ENCODE data around the gene COL1A1. TPM values are rescaled to one million over a fixed set of nuclear protein-coding genes. Genes with fewer than 3 reads are reported as not detected.

The COL1A1 gene
- total and polyA plus RNA-seq, 4 donors, result 8.3 to 72.5 (median 35.8) TPM

DNA sequence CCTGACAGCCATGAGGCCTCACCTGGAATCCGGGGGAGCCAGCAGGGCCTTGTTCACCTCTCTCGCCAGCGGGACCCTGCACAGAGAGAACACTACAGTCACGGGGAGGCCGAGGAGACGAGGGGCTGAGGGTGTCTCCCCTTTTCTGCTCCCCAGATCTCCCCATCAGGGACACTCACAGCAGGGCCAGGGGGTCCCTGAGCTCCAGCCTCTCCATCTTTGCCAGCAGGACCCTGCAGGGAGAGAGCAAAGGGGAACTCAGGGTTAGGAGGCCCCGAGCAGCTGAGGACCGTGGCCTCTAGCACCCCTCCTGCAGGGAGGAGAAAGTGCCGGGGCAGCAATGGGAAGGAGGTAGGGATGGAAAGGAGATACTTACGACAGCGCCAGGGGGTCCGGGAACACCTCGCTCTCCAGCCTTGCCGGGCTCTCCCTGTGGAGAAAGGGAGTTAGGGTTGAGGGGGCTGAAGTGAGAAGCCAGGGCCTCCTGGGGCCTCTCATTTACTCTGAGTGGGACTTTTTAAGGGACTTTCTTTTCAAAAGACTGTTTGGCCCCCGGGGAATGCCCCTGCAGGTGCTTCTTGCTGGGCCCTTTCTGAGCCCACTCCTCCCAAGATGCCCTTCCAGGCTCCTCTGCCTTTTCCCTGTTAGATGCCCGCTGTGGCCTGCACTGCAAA is 8.7 kb downstream of the COL1A1 start:
- Histone ChIP-seq H3K4me3 (ENCODE audit: low read depth in 1 of 3, low read length in 3 of 3) (no peak overlapping the region), H3K9me3 (ENCODE audit: control insufficient read depth in 4 of 4, low read length in 3 of 4) (no peaks in the 10 kb centered on the region), H3K9ac (ENCODE audit: low read depth in 1 of 2, low read length in 2 of 2) (no peak overlapping the region), H3K36me3 (ENCODE audit: control insufficient read depth in 4 of 4, insufficient read depth in 3 of 4, low read depth in 1 of 4, low read length in 3 of 4) (peaks cover 0 to 2% (median 0%) of the 10 kb centered on the region in 4 donors), H3K27me3 (ENCODE audit: control insufficient read depth in 4 of 4, insufficient read depth in 4 of 4, low read length in 3 of 4) (no peaks in the 10 kb centered on the region), H3K4me1 (ENCODE audit: control insufficient read depth in 4 of 4, insufficient read depth in 4 of 4, low read length in 3 of 4) (no peaks in the 10 kb centered on the region), H3K27ac (ENCODE audit: low read depth in 1 of 2, low read length in 2 of 2) (no peak overlapping the region)
- DNase-seq (ENCODE audit: low spot score), result no peak
- 90% methylated on average over 16 of the region's 16 CpGs for WGBS
- TF ChIP-seq RAD21 (IDR thresholded peaks at IDR 0.05) (no peak), YY1 (IDR thresholded peaks at IDR 0.05) (no peak), NR2F2 (IDR thresholded peaks at IDR 0.05) (no peak), GABPA (IDR thresholded peaks at IDR 0.05 in 1 of 2, conservative IDR thresholded peaks at IDR 0.05 in 1 of 2) (no peak), JUND (IDR thresholded peaks at IDR 0.05) (no peak), TAF1 (conservative IDR thresholded peaks at IDR 0.05) (no peak), RXRA (IDR thresholded peaks at IDR 0.05) (no peak), FOXA2 (IDR thresholded peaks at IDR 0.05) (no peak), HNF4A (conservative IDR thresholded peaks at IDR 0.05) (no peak), SP1 (IDR thresholded peaks at IDR 0.05) (no peak), EGR1 (IDR thresholded peaks at IDR 0.05; ENCODE audit: low read depth in 2 of 2) (no peak), HNF4G (IDR thresholded peaks at IDR 0.05) (no peak)
- TF ChIP-seq, protein P1, sequence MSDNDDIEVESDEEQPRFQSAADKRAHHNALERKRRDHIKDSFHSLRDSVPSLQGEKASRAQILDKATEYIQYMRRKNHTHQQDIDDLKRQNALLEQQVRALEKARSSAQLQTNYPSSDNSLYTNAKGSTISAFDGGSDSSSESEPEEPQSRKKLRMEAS (IDR thresholded peaks at IDR 0.05), result no peak
- TF ChIP-seq, protein P2, sequence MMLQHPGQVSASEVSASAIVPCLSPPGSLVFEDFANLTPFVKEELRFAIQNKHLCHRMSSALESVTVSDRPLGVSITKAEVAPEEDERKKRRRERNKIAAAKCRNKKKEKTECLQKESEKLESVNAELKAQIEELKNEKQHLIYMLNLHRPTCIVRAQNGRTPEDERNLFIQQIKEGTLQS (IDR thresholded peaks at IDR 0.05), result no peak
- TF ChIP-seq, protein P3, sequence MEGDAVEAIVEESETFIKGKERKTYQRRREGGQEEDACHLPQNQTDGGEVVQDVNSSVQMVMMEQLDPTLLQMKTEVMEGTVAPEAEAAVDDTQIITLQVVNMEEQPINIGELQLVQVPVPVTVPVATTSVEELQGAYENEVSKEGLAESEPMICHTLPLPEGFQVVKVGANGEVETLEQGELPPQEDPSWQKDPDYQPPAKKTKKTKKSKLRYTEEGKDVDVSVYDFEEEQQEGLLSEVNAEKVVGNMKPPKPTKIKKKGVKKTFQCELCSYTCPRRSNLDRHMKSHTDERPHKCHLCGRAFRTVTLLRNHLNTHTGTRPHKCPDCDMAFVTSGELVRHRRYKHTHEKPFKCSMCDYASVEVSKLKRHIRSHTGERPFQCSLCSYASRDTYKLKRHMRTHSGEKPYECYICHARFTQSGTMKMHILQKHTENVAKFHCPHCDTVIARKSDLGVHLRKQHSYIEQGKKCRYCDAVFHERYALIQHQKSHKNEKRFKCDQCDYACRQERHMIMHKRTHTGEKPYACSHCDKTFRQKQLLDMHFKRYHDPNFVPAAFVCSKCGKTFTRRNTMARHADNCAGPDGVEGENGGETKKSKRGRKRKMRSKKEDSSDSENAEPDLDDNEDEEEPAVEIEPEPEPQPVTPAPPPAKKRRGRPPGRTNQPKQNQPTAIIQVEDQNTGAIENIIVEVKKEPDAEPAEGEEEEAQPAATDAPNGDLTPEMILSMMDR (IDR thresholded peaks at IDR 0.05; ENCODE audit: low read depth, low read length, missing input control), result no peak
- TF ChIP-seq, protein P4, sequence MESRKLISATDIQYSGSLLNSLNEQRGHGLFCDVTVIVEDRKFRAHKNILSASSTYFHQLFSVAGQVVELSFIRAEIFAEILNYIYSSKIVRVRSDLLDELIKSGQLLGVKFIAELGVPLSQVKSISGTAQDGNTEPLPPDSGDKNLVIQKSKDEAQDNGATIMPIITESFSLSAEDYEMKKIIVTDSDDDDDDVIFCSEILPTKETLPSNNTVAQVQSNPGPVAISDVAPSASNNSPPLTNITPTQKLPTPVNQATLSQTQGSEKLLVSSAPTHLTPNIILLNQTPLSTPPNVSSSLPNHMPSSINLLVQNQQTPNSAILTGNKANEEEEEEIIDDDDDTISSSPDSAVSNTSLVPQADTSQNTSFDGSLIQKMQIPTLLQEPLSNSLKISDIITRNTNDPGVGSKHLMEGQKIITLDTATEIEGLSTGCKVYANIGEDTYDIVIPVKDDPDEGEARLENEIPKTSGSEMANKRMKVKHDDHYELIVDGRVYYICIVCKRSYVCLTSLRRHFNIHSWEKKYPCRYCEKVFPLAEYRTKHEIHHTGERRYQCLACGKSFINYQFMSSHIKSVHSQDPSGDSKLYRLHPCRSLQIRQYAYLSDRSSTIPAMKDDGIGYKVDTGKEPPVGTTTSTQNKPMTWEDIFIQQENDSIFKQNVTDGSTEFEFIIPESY (IDR thresholded peaks at IDR 0.05), result no peak
- TF ChIP-seq, protein P5, sequence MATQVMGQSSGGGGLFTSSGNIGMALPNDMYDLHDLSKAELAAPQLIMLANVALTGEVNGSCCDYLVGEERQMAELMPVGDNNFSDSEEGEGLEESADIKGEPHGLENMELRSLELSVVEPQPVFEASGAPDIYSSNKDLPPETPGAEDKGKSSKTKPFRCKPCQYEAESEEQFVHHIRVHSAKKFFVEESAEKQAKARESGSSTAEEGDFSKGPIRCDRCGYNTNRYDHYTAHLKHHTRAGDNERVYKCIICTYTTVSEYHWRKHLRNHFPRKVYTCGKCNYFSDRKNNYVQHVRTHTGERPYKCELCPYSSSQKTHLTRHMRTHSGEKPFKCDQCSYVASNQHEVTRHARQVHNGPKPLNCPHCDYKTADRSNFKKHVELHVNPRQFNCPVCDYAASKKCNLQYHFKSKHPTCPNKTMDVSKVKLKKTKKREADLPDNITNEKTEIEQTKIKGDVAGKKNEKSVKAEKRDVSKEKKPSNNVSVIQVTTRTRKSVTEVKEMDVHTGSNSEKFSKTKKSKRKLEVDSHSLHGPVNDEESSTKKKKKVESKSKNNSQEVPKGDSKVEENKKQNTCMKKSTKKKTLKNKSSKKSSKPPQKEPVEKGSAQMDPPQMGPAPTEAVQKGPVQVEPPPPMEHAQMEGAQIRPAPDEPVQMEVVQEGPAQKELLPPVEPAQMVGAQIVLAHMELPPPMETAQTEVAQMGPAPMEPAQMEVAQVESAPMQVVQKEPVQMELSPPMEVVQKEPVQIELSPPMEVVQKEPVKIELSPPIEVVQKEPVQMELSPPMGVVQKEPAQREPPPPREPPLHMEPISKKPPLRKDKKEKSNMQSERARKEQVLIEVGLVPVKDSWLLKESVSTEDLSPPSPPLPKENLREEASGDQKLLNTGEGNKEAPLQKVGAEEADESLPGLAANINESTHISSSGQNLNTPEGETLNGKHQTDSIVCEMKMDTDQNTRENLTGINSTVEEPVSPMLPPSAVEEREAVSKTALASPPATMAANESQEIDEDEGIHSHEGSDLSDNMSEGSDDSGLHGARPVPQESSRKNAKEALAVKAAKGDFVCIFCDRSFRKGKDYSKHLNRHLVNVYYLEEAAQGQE (IDR thresholded peaks at IDR 0.05), result no peak

All from liver (tissue), 9 donors.